H9 (cell line): ENCODE data around the gene FBRSL1. TPM values are rescaled to one million over a fixed set of nuclear protein-coding genes. Genes with fewer than 3 reads are reported as not detected.

Experiments used
- DNase-seq: peaks from one replicate; pipeline ENCODE4 v3.0.0-alpha.2; 2017
- H2AFZ ChIP-seq: one replicate; pipeline ENCODE4 v1.6.1; 2013; ENCODE audit warnings: mild to moderate bottlenecking, low read length, control low read depth, moderate library complexity
- H2AK5ac ChIP-seq: 2 replicates; pipeline ENCODE4 v1.6.1; 2013; ENCODE audit warnings: low read length, control low read depth, mixed read lengths; ENCODE audit not compliant: insufficient read length
- H2BK120ac ChIP-seq: one replicate; pipeline ENCODE4 v1.6.1; 2013; ENCODE audit warnings: low read depth, mild to moderate bottlenecking, low read length, control low read depth, inconsistent platforms; ENCODE audit not compliant: poor library complexity, severe bottlenecking
- H2BK12ac ChIP-seq: 2 replicates; pipeline ENCODE4 v1.6.1; 2013; ENCODE audit warnings: low read length, control low read depth, mixed read lengths, low read depth; ENCODE audit not compliant: insufficient read length
- H2BK15ac ChIP-seq: 2 replicates; pipeline ENCODE4 v1.6.1; 2013; ENCODE audit warnings: low read depth, low read length, control low read depth
- H2BK20ac ChIP-seq: one replicate; pipeline ENCODE4 v1.6.1; 2013; ENCODE audit warnings: low read depth, mild to moderate bottlenecking, low read length, control low read depth, inconsistent platforms; ENCODE audit not compliant: poor library complexity, severe bottlenecking
- H2BK5ac ChIP-seq: 2 replicates; pipeline ENCODE4 v1.6.1; 2013; ENCODE audit warnings: low read length, control low read depth, mixed read lengths; ENCODE audit not compliant: insufficient read length
- H3K14ac ChIP-seq: 2 replicates; pipeline ENCODE4 v1.6.1; 2013; ENCODE audit warnings: low read length, control low read depth; ENCODE audit not compliant: insufficient read depth
- H3K18ac ChIP-seq: 2 replicates; pipeline ENCODE4 v1.6.1; 2013; ENCODE audit warnings: low read depth, mild to moderate bottlenecking, mixed read lengths, low read length, control low read depth; ENCODE audit not compliant: insufficient read length
- H3K23ac ChIP-seq: 2 replicates; pipeline ENCODE4 v1.6.1; 2013; ENCODE audit warnings: low read length, control low read depth, mixed read lengths, low read depth; ENCODE audit not compliant: insufficient read length
- H3K23me2 ChIP-seq: 2 replicates; pipeline ENCODE4 v1.6.1; 2013; ENCODE audit warnings: low read depth, mild to moderate bottlenecking, mixed read lengths, low read length, control low read depth; ENCODE audit not compliant: insufficient read length, poor library complexity, severe bottlenecking
- H3K27ac ChIP-seq: 2 replicates; pipeline ENCODE4 v1.5.1; 2013; ENCODE audit warnings: low read length, control low read depth, mixed read lengths, low read depth; ENCODE audit not compliant: insufficient read length
- H3K27me3 ChIP-seq: 2 replicates; pipeline ENCODE4 v1.6.1; 2013; ENCODE audit warnings: low read length, control low read depth, inconsistent platforms; ENCODE audit not compliant: insufficient read depth
- H3K4ac ChIP-seq: 2 replicates; pipeline ENCODE4 v1.6.1; 2013; ENCODE audit warnings: low read depth, mild to moderate bottlenecking, control low read depth, inconsistent platforms, low read length, moderate library complexity
- H3K4me1 ChIP-seq: 2 replicates; pipeline ENCODE4 v1.6.1; 2013; ENCODE audit warnings: low read length, control low read depth, inconsistent platforms; ENCODE audit not compliant: insufficient read depth
- H3K4me2 ChIP-seq: 2 replicates; pipeline ENCODE4 v1.6.1; 2013; ENCODE audit warnings: low read length, control low read depth, mixed read lengths; ENCODE audit not compliant: insufficient read length, insufficient read depth
- H3K56ac ChIP-seq: 2 replicates; pipeline ENCODE4 v1.6.1; 2013; ENCODE audit warnings: low read depth, mild to moderate bottlenecking, mixed read lengths, low read length, control low read depth; ENCODE audit not compliant: insufficient read length
- H3K79me1 ChIP-seq: 2 replicates; pipeline ENCODE4 v1.6.1; 2013; ENCODE audit warnings: low read depth, mild to moderate bottlenecking, moderate library complexity, low read length, control low read depth, inconsistent platforms; ENCODE audit not compliant: insufficient read depth, poor library complexity, severe bottlenecking
- H3K79me2 ChIP-seq: 2 replicates; pipeline ENCODE4 v1.6.1; 2013; ENCODE audit warnings: low read length, control low read depth, inconsistent platforms; ENCODE audit not compliant: insufficient read depth
- H3K9ac ChIP-seq: 2 replicates; pipeline ENCODE4 v1.6.1; 2013; ENCODE audit warnings: low read length, control low read depth, mixed read lengths; ENCODE audit not compliant: insufficient read length; ENCODE audit errors: extremely low read depth
- H3K9me3 ChIP-seq: one replicate; pipeline ENCODE4 v1.6.1; 2013; ENCODE audit warnings: low read depth, low read length, inconsistent platforms; ENCODE audit not compliant: control insufficient read depth
- H3T11ph ChIP-seq: one replicate; pipeline ENCODE4 v1.6.1; 2013; ENCODE audit warnings: mild to moderate bottlenecking, low read length, control low read depth, inconsistent platforms
- H4K20me1 ChIP-seq: one replicate; pipeline ENCODE4 v1.6.1; 2013; ENCODE audit not compliant: control insufficient read depth, insufficient read length, insufficient read depth
- H4K5ac ChIP-seq: 2 replicates; pipeline ENCODE4 v1.6.1; 2013; ENCODE audit warnings: low read depth, mild to moderate bottlenecking, mixed read lengths, low read length, control low read depth; ENCODE audit not compliant: insufficient read length
- H4K8ac ChIP-seq: replicated peaks from 2 replicates; pipeline ENCODE4 v1.6.1; 2013; ENCODE audit warnings: low read length, control low read depth, mixed read lengths, low read depth; ENCODE audit not compliant: insufficient read length
- H4K91ac ChIP-seq: 2 replicates; pipeline ENCODE4 v1.6.1; 2013; ENCODE audit warnings: low read depth, mild to moderate bottlenecking, moderate library complexity, mixed read lengths, low read length, control low read depth; ENCODE audit not compliant: insufficient read length
- H3K27ac Mint-ChIP-seq, 3 experiments: 2 replicates in 2 of 3; 3 replicates in 1 of 3; pipeline ENCODE4 v1.8.0; 2020 to 2021; ENCODE audit warnings: mixed read lengths in 3 of 3, mild to moderate bottlenecking in 1 of 3, moderate library complexity in 1 of 3
- H3K27me3 Mint-ChIP-seq: 2 replicates; pipeline ENCODE4 v1.8.0; 2021; ENCODE audit warnings: low read depth, mild to moderate bottlenecking, moderate library complexity, mixed read lengths
- H3K36me3 Mint-ChIP-seq, 3 experiments: 2 replicates in 2 of 3; 3 replicates in 1 of 3; pipeline ENCODE4 v1.8.0; 2020 to 2021; ENCODE audit warnings: low read depth in 3 of 3, mixed read lengths in 3 of 3; ENCODE audit not compliant: insufficient read depth in 1 of 3
- H3K4me1 Mint-ChIP-seq, 2 experiments: 2 replicates each; pipeline ENCODE4 v1.8.0; 2020; ENCODE audit warnings: mixed read lengths in 2 of 2
- H3K4me3 Mint-ChIP-seq, 2 experiments: 2 replicates in 1 of 2; 3 replicates in 1 of 2; pipeline ENCODE4 v1.8.0; 2020 to 2021; ENCODE audit warnings: mild to moderate bottlenecking in 2 of 2, mixed read lengths in 2 of 2, moderate library complexity in 1 of 2
- H3K9me3 Mint-ChIP-seq, 2 experiments: 2 replicates in 1 of 2; 3 replicates in 1 of 2; pipeline ENCODE4 v1.8.0; 2020; ENCODE audit warnings: mild to moderate bottlenecking in 2 of 2, mixed read lengths in 2 of 2, moderate library complexity in 1 of 2
- CTCF ChIP-seq: fragments of 200-600 bp; sonication (generic); conservative IDR thresholded peaks from 3 replicates; pipeline ENCODE4 v1.8.0; 2021; ENCODE audit warnings: antibody characterized with exemption, mild to moderate bottlenecking
- WGBS: extraction: QIAGEN DNeasy Blood & Tissue Kit; methylation state at CpG from one replicate; pipeline ENCODE4 v1.1.7; 2013; ENCODE audit warnings: missing lambda C conversion rate, low lambda C conversion rate, mixed read lengths; ENCODE audit not compliant: insufficient read length; ENCODE audit errors: extremely low coverage; 5-methylcytosine and 5-hydroxymethylcytosine counted together
- total RNA-seq: library from RNA; stranded (reverse); gene quantifications from 2 replicates; pipeline ENCODE4 v1.2.1, GENCODE V29; 2021

Gene FBRSL1
- total RNA-seq, 1 experiment from 2014 or later: 90.8 TPM

- DNase-seq: peak; percentile 93
- H2AFZ ChIP-seq: no peak overlapping the region
These were observed 43.9 kb upstream of the FBRSL1 start for GRCh38 chr12:132445884-132446632.

More at GRCh38 chr12:132445884-132446632, 43.9 kb upstream of the FBRSL1 start:
- Histone ChIP-seq H2AK5ac (no peak overlapping the region), H4K20me1 (no peaks in the 10 kb centered on the region), H2BK15ac (no peak overlapping the region), H3K14ac (peak overlapping the region; percentile 69; the same call in 1 of the 2 replicates), H3K18ac (peak overlapping the region; percentile 89), H4K5ac (peak overlapping the region; percentile 78), H2BK5ac (no peak overlapping the region), H2BK20ac (no peak overlapping the region), H3K4me1 (no peaks in the 10 kb centered on the region), H3T11ph (no peak overlapping the region), H3K27me3 (peaks cover 11% of the 10 kb centered on the region; the same call in 1 of the 2 replicates), H3K27ac (no peak overlapping the region), H4K91ac (no peak overlapping the region), H3K23me2 (peaks cover 3% of the 10 kb centered on the region), H3K79me2 (no peaks in the 10 kb centered on the region), H3K56ac (no peak overlapping the region), H3K4me2 (peak overlapping the region; percentile 51), H4K8ac (no peak overlapping the region), H2BK12ac (no peak overlapping the region), H3K9ac (no peak overlapping the region), H3K9me3 (no peaks in the 10 kb centered on the region), H2BK120ac (no peak overlapping the region), H3K4ac (no peak overlapping the region; the same call in 1 of the 2 replicates), H3K79me1 (no peaks in the 10 kb centered on the region), H3K23ac (no peak overlapping the region)
- Mint-ChIP-seq H3K36me3 (peaks cover 0 to 18% (median 6%) of the 10 kb centered on the region in 3 experiments; a peak in 4 of 7 replicates), H3K27me3 (peaks cover 97% of the 10 kb centered on the region), H3K9me3 (peaks cover 18 to 54% of the 10 kb centered on the region in 2 experiments), H3K4me1 (peaks cover 10 to 12% of the 10 kb centered on the region in 2 experiments), H3K4me3 (peak overlapping the region; percentile 70 to 86), H3K27ac (peak overlapping the region; percentile 77 to 97 (median 97); a peak in 6 of 7 replicates)
- no CpG with 5 or more reads among the region's 39 CpGs for WGBS
- no peak for TF ChIP-seq CTCF
